AG08396 (cell line): ENCODE data around the gene MDM4.
"Not testable (repeated sequence)": the region's sequence is repeated elsewhere in the genome, so short reads cannot be mapped to it uniquely, and the experiment has no call there.

Source experiments
- DNase-seq: peaks from one replicate; pipeline ENCODE4 v3.0.0; 2012; ENCODE audit warnings: low spot score, mixed read lengths

Gene MDM4

DNA sequence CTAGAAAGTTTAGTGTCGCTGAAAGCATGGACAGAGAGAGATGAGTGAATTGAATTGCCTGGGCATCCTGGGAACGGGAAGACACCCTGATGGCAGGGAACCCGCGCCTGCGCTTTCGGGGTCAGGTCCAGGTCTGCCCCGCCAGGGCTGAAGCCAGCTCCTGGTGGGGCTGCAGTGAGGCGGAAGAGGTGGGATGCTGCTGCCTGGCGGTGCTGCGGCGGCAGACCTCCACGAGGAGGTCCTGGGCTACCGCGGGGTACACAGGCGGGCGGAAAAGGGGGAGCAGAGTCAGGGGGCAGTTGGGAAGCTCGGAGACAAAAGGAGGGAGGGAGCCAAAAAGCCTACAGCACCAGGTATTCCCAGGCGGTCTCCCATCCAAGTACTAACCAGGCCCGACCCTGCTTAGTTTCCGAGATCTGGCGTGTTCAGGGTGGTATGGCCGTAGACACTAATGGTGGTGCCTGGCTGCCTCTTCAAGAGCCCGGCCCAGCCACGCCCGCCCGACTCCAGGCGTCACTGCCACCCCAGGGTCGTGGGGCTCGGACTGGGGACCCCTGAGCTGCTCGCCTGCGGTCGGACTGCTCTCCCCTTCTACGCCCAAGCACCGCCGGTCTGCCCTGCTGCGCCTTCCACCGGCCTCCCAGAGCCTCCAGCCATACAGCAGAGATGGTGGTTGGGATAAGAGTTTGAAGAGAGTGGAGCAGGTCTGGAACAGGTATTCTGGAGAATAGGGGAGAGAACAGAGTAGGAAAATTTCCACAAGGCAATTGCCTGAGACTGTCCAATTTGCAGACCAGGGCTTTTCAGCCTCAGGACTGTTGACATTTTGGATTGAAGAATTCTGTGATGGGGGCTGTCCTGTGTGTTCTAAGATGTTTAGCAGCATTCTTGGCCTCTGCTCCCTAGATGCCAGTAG is 46.1 kb downstream of the MDM4 start:
- no peak for DNase-seq

DNA sequence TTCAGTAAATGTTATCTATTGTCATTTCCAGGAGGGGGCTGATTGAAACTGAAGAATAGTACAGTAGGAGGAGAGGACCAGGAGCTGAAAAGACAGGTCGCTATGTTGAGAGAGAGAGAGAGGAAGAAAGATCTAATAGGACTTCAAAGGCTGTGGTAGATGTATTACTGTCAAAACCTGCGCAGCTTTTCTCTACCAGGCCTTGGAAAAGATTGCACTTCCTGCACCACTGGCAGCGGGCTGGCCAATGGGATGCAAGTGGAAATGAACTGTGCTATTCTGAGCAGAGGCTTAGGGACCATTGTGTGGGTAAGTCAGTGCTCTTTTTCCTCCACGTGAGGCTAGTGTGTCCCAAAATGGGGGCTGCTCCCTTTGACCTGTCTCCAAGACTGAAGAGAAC is 47.1 kb downstream of the MDM4 start:
- DNase-seq, result no peak

- DNase-seq, result no peak
These were observed 47.6 kb downstream of the MDM4 start for GRCh38 chr1:204563780-204564179.

- DNase-seq, result no peak
These were observed 48.6 kb downstream of the MDM4 start for GRCh38 chr1:204564835-204565234.

GRCh38 chr1:204565617-204566582 is 49.7 kb downstream of the MDM4 start:
- peak; percentile 87 for DNase-seq

DNA sequence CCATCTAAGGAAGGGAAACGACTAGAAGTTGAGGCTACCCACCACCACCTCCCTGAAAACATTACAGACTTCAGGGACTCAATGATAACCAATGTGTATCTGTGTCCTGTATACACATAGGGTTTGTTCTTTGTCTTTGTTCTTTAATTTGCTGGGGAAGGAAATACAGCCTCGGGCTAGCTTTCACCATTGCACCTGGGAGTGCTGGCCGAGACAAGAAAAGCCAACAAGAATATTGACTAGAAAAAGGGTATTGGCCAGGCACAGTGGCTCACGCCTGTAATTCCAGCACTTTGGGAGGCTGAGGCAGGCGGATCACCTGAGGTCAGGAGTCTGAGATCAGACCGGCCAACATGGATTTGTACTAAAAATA is 50.4 kb downstream of the MDM4 start:
- DNase-seq, result no peak

DNA sequence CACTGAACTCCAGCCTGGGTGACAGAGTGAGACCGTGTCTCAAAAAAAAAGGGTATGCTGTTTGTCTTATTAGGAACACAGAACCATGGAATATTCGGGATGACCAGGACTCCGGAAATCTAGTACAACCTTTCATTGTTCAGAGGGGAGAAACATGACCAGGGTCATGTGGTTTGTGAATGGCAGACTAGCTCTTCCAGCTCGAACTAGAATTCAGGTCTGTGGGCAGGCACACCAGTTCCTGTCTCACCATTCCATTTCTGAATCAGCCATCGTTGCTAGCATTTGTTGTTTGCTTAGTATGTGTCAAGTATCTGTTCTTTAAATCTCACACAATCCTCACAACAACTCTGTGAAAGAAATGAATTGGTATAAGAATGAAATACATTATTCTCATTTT is 50.9 kb downstream of the MDM4 start:
- no peak for DNase-seq

- DNase-seq, result no peak
These were observed 52.5 kb downstream of the MDM4 start for GRCh38 chr1:204568576-204569315.

DNA sequence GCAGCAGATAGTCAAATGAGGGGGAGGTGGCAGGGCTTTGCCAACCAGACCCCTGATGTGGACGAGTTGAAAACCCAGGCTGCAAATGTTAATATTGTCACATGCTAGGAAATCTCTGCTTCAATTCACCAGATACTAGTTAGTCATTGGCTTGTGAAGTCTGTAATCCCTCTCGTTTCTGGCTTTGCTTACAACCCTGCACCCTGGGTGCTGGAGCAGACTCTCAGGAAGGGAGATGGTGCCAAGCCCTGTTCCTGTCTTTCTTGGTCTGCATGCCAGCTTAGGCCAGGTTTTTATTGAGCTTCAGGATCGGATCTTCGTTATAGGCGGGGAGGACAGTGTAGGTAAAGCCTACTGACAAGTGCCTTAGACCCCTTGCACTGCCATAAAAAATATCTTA is 53.3 kb downstream of the MDM4 start:
- no peak for DNase-seq

DNA sequence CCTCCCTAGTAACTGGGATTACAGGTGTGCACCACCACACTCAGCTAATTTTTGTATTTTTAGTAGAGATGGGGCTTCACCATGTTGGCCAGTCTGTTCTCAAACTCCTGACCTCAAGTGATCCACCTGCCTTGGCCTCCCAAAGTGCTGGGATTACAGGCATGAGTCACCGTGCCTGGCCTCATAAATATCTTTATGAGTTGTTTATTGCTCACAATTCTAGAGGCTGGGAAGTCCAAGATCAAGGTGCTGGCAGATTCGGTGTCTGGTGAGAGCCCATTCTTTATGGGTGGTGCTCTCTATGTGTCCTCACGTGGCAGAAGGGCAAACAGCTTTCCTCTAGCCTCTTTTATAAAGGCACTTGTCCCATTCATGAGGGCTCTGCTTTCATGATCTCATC is 53.8 kb downstream of the MDM4 start:
- not testable (repeated sequence) for DNase-seq

GRCh38 chr1:204571128-204571527 is 54.9 kb downstream of the MDM4 start:
- no peak for DNase-seq

- DNase-seq, result no peak
These were observed 55.4 kb downstream of the MDM4 start for GRCh38 chr1:204571631-204572030.

DNA sequence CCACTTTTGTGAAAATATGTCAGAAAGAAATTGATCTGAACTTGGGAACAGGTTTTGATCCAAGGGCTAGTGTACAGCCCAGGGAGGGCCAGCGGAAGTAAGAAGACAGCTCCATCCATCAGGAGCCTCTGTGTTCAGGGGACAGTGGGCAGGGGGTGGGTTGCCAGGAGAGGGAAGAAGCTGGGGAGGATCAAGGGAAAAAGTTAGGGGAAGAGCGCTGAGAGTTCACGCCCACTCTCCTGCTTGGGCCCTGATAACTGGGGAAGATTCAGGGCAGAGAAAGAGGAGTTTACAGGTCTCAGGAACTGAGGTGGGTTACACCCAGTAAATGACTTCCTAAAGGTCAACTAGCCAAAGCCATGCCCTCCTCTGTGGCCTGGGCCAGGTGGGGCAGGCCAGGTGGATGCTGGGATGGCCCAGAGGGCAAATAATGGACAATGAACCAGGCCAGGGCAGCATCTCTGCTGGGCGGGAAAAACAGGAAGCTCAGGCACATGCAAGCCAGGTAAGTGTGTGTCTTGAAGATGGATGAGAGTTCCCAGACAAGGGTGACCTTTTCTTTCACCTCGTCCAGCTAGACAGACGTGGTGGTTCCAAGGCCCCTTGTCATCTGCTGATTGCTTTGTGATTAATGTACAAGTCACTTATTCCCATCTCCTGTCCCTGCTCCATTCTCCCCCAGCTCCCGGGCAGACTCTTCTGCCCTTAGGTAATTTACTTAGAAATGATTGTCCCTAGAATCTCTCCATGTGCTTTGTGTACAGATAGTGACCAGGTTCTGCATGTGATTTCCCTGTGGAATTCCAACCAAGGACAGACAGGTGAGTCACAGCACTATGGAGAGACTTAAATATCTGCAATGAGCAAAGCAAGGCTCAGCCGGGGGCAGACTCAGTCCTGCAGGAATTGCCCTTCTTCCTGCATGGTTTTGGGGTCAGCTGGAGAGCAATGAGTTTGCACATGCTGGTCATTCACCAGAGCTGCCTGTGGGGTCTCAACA is 57.0 kb downstream of the MDM4 start:
- no peak for DNase-seq

GRCh38 chr1:204574016-204574864 is 58.0 kb downstream of the MDM4 start:
- DNase-seq, result no peak

DNA sequence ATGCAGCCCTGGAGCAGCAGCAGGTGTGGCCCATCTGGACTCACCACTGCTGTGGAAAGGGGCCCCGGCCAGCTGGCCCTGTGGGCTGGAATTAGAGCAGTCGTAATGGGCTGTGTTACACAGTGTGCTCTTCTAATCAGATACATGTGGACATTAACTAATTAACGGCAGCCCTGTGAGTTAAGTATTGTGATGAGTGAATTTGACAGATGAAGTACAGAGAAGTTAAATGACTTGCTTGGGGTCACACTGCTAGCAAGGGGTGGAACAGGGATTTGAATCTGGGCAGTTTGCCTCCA is 58.6 kb downstream of the MDM4 start:
- no peak for DNase-seq

DNA sequence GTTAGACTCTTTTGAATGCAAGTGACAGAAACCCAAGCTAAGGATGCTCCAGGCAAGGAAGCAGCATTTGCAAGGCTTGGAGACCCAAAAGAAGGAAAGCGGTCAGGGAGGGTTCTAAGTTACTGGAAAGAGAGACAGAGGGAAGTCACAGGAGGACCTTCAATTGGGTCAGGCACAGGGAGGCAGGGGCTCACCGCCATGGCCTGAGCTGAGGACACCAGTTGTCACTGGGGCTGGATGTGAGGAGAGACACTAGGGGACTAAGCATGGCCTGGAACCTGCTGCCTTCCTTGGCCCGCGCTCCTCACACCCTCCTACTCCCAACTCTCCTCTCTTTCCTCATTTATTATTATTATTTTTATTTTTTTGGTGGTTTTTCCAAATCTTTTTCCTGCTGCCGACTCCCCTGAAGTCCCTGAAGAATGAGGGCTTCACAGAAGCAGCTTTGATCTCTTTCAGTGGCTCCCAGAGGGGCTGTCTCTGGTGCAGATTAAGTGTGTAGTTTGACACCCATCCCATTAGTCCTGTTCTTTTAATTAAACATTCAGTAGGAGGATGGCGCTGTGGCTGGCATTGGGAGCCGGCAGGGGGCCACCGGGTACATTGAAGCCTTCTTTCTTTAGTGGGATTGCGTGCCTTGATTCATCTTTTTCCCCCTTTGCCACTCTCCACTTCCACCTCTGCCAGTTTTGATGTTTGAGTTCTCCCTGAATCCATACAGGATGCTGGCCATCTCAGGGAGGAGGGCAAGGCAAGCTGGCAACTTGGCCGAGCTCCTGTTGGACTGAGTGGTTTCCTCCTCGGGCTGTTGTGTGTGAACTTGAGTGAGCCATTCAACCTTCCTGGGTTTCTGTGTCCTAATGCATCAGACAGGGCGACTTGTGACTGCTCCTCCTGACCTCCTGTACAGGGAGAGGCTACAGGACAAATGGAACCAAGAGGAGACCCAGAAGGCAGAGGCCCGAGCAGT is 59.3 kb downstream of the MDM4 start:
- no peak for DNase-seq

DNA sequence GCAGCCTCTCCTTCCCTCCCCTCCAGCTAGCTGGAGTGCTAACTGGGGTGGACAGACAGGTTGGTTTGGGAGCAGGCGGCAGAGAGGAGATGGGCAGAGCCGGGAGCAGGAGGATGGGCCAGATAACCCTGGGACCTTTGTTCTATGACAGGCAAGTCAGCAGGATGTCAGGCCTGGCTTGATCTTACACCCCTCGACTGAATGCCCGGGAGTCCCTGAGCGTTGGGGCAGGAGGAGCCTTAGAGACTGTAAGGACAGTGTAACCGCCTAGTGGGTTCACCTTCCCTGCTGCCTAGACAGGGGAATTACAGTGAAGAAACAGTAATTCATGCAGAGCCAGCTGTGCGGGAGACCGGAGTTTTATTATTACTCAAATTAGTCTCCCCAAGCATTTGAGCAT is 60.2 kb downstream of the MDM4 start:
- no peak for DNase-seq

- DNase-seq, result no peak
These were observed 61.7 kb downstream of the MDM4 start for GRCh38 chr1:204577794-204578478.
